Brain microvascular endothelial cell (primary cell): ENCODE results near the gene AKR7A2.
"Not testable (repeated sequence)": the region's sequence is repeated elsewhere in the genome, so short reads cannot be mapped to it uniquely, and the experiment has no call there.

Experiments used
- DNase-seq: peaks from one replicate; pipeline ENCODE4 v3.0.0-alpha.2; 2020
- H3K27ac ChIP-seq: fragments of 250-450 bp; sonication (Bioruptor Pico); 2 replicates; pipeline ENCODE4 v1.5.1; 2020; ENCODE audit warnings: mild to moderate bottlenecking, moderate library complexity
- H3K27me3 ChIP-seq: fragments of 250-450 bp; sonication (Bioruptor Pico); replicated peaks from 2 replicates; pipeline ENCODE4 v1.5.1; 2020; ENCODE audit warnings: mild to moderate bottlenecking
- H3K36me3 ChIP-seq: fragments of 250-450 bp; sonication (Bioruptor Pico); replicated peaks from 2 replicates; pipeline ENCODE4 v1.5.1; 2020; ENCODE audit warnings: mild to moderate bottlenecking
- H3K4me3 ChIP-seq: 2 replicates; pipeline ENCODE4 v1.5.1; 2011; ENCODE audit warnings: low read depth, mild to moderate bottlenecking, control low read depth, low read length, moderate library complexity
- CTCF ChIP-seq: IDR thresholded peaks from 2 replicates; pipeline ENCODE4 v1.5.1; 2011; ENCODE audit warnings: low read depth, mild to moderate bottlenecking, moderate library complexity, low read length, control low read depth, inconsistent platforms; ENCODE audit errors: missing control alignments
- in situ Hi-C: cut with HindIII; loops from 2 replicates; pipeline ENCODE4 v1.10.0; 2017; ENCODE audit warnings: low sequenced_read_pairs, low pct_ligation_motif_present

AKR7A2 gene

GRCh38 chr1:19274636-19275035 is 37.3 kb downstream of the AKR7A2 start:
- TF ChIP-seq CTCF: no peak
- Histone ChIP-seq H3K36me3 (no peaks in the 10 kb centered on the region), H3K27ac (no peak overlapping the region), H3K27me3 (peaks cover 2% of the 10 kb centered on the region), H3K4me3 (no peak overlapping the region)
- no peak for DNase-seq
- in situ Hi-C loops: no loop called here

- H3K27me3 ChIP-seq, in situ Hi-C loops, H3K36me3 ChIP-seq, H3K27ac ChIP-seq, DNase-seq, H3K4me3 ChIP-seq: not testable (repeated sequence)
Observed at GRCh38 chr1:19273844-19274531, 38.0 kb downstream of the AKR7A2 start.

- H3K36me3 ChIP-seq: no peaks in the 10 kb centered on the region
- peaks cover 2% of the 10 kb centered on the region for H3K27me3 ChIP-seq
- H3K4me3 ChIP-seq: no peak overlapping the region
- H3K27ac ChIP-seq: no peak overlapping the region
- TF ChIP-seq CTCF: no peak
- in situ Hi-C loops: no loop called here
- DNase-seq: no peak
Observed at GRCh38 chr1:19273106-19273843, 38.7 kb downstream of the AKR7A2 start.

- H3K4me3 ChIP-seq: no peak overlapping the region
- in situ Hi-C loops: no loop called here
Observed at GRCh38 chr1:19272064-19272463, 39.9 kb downstream of the AKR7A2 start.

GRCh38 chr1:19270343-19270730 is 41.6 kb downstream of the AKR7A2 start:
- DNase-seq, in situ Hi-C loops, H3K36me3 ChIP-seq, H3K27ac ChIP-seq, H3K4me3 ChIP-seq, H3K27me3 ChIP-seq: not testable (repeated sequence)

More at GRCh38 chr1:19272064-19272463, 39.9 kb downstream of the AKR7A2 start:
- Histone ChIP-seq H3K36me3 (no peaks in the 10 kb centered on the region), H3K27me3 (peaks cover 2% of the 10 kb centered on the region), H3K27ac (no peak overlapping the region)
- TF ChIP-seq CTCF: no peak
- DNase-seq: no peak

- TF ChIP-seq CTCF: peak; percentile 28
- in situ Hi-C loops, H3K4me3 ChIP-seq, DNase-seq, H3K27me3 ChIP-seq, H3K27ac ChIP-seq, H3K36me3 ChIP-seq: not testable (repeated sequence)
Observed at GRCh38 chr1:19269427-19270342, 42.3 kb downstream of the AKR7A2 start.
